ENCODE measurements around the gene WWOX. TPM values are rescaled to one million over a fixed set of nuclear protein-coding genes. Genes with fewer than 3 reads are reported as not detected.

The WWOX gene
- total RNA-seq, 1 donor from 2014 or later: 19.1 TPM

DNA sequence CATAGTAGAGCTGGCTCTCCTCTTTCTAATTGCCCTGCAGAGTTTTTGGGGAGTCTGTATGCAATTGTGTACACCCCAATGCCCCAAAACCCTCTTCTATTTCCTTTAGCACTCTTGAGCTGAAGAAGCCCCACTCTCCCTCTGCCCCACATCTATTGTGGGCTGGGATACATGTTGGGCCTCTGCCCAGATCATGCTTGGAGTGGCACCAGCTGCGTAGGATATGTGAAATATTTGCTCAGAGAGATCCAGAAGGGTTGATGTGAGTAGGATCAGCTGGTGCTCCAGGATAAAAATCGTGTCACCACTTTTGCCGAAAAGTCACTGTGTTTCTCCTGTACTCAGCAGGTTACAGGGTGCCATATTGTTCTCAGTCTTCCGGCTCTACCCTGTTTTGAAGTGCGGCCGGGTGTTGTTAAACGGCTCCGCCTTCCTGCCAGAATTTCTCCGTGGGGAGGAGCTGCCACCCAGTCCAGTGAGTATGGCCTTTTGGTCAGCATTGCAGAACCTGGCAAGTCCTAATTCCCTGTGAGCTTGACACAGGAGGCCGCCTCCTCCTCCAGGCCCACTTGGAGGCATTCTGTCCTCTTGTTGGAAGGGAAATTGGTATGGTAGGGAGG, 664.5 kb downstream of the WWOX start:
- no peak for DNase-seq (ENCODE audit: extremely low read depth, low read depth, low spot score)

DNA sequence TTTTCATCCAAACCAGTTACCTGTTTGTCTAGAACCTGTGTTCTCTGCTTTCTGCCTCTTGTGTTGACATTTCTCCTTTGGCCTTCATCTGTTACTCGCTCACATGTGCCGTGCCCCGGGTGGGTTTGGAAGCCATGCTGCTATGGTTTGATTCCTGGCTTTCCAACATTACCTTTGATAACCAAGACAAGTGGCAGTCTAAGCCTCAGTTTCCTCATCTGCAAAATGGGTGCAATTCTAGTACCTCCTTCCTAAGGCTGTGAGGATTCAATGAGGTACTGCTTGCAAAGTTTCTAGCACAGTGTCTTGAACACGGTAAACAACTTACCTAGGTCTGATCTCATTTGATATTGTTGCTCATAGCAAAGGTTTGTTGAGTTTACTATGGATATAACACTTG, 665.0 kb downstream of the WWOX start:
- DNase-seq (ENCODE audit: extremely low read depth, low read depth, low spot score): no peak

DNA sequence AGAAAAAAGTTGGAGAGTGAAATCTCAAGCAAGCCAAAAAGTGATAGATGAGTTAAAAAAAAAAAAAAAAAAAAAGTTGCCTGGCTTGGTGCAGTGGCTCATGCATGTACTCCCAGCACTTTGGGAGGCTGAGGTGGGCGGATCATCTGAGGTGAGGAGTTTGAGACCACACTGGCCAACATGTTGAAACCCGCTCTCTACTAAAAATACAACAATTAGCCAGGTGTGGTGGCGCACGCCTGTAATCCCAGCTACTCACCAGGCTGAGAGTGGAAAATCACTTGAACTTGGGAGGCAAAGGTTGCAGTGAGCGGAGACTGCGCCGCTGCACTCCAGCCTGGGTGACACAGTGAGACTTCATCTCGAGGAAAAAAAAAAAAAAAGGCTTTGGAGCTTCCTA, 668.8 kb downstream of the WWOX start:
- DNase-seq (ENCODE audit: extremely low read depth, low read depth, low spot score): no peak

DNA sequence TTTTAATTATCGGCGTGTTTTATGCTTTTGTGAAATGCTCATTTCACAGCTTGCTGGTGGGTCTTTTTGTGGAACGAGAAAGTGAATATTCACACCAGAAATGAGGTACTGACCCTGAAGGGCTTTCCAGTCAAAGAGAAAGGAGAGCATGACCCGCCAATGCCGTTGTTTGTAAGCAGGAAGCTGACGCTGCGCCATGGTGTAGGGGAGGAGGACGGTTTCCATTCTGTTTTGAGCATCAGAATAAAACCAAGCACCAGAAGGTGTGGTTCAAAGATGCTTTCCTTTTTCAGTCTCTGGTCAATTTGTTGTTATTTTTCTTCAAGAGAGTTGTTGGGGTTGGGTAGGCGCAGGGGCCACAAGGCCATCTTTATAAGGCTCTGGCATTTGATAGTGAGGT, 669.3 kb downstream of the WWOX start:
- DNase-seq (ENCODE audit: extremely low read depth, low read depth, low spot score): no peak

DNA sequence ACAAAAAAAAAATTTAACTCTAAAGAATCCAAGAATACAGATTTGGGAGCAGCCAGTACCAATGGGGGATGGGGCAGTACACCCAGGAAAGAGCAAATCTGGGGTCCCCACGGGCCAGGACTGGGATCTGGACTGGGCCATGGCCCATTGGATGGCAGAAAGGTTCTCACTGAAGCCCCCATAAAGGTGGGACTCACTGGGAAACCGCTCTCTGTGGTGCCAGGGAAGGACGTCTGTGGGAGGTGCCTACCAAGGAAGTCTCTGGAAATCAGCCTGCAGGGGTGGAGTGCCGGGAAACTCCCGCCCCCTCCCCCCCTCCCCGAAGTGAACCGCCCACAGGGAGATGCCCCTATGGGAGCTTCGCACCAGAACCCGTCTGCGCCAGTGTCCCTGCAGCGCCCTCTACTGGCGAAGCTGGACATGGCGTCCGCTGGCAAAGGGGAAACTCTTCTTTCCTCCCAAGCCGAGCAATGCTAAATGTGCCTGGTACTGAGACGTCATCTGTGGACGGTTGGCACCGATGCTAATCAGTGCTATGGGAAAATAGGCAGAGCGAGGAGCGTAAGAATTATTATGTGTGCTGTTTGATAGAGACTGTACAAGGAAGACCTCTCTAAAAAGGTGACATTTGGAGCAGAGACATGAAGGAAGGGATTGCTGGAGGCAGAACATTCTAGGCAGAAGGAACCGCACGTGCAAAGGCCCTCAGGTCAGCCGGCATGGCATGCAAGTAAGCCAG, 671.1 kb downstream of the WWOX start:
- DNase-seq (ENCODE audit: extremely low read depth, low read depth, low spot score): no peak

DNA sequence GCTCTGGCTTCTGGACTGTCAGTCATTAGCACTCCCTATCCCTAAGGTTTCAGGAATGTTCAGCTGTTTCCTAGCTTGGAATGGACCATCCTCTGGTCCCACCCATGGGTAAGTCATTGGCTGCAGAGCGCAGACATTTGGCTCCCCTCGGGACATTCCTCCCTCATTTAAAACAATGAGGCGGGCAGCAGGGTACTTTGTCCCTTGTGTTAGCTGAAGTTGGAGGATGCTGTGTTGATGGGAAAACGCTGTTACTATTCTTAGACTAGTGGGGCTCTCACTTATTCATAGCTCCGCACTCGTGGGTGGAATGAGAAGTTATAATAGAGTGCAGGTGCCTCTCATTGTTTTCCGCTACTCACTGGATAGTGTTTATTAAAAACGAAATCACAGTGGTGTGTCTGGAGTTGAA, 673.8 kb downstream of the WWOX start:
- no peak for DNase-seq (ENCODE audit: extremely low read depth, low read depth, low spot score)

DNA sequence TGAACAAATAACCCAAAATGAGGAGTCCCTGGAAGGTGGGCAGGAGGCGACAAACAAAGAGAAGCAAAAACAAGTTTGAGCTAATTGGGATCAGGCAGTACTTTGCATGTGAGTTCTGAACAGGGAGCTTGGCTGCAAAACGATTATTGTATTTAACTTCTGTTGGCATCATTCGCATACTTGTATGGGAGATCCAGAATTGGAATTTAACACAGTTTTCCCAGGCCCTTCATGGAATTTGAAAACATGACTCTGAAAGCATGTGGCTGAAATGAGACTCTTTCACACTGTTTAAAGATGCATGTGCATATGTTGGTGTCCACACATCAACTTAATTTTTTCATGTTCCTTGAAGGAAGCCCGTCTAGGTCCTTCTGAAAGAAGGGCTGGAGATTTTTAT, 674.3 kb downstream of the WWOX start:
- no peak for DNase-seq (ENCODE audit: extremely low read depth, low read depth, low spot score)

DNA sequence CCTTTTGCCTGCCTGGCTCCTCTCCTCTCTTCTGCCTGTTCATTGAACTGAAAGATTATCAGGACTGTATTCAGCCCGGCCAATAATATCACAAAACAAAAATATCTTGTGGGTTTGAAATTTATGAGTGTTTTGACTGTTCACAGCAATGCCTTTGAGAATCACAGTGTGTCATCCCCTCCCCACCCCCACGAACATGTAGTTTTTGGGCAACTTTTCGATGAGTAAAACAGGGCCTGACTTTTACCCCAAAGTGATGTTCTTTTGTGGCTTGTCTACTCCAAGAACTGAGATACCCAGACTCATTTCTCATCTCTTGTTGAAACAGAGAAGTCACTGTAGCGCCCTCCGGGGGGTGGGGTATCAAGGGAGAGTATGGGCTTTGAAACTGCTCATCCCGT, 675.7 kb downstream of the WWOX start:
- DNase-seq (ENCODE audit: extremely low read depth, low read depth, low spot score): no peak

DNA sequence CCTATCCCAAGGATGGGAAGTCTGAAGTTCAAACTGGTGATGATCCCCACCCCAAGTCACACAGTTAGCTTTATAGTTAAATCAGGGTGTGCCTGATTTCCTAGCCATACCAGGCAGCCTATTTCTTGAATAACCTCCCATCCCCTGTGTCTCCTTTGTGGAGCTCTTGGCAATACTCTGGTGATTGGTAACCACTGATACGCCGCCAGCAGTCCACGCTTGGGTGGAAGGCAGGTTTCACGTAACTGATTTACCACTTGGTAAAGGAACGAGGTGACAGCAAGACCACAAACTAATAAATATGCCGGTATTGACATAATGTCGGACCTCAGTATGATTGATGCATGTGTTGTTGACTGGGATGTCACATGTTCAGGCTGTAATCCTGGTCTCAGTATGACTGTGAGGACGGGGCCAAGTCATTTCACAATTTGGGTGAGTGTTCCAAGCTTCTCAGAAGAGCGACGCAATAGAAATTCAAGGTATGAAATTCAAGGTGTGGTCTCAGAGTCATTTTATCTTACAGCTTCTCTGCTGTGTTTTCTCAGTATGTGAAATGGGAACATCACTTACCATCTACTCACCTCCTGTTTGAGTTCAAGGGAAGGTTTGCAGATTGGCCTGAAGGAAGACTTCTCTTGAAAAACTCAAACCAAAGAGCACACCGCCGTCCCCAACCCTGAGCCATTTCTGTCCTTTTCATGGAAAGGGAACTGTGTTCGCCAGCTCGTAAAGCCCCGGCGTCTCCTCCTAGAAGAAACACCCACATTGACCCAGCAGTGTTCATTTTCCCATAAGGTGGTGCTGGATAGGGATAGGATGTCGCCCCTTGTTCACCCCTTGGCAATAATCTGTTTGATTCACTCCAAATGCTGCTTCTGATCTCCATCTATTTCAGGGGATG, 678.9 kb downstream of the WWOX start:
- DNase-seq (ENCODE audit: extremely low read depth, low read depth, low spot score): no peak

DNA sequence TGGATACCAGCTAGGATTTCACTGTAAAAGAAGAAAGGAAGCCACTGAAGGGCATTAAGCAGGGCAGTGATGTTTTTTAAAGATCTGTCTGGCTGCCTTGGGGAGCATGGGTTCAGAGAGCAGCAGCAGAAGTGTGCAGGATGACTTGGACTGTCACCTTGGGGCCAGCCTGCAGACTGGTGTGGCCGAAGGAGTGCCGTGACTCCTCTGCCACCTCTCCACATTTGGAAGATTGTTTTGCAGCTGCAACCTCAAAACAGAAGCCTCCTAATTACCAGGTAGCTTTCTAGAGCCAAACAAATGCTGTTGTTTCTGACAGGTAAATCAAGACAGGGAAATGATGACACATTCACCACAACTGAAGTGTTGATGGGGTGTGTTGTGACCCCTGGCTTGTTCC, 681.4 kb downstream of the WWOX start:
- no peak for DNase-seq (ENCODE audit: extremely low read depth, low read depth, low spot score)

DNA sequence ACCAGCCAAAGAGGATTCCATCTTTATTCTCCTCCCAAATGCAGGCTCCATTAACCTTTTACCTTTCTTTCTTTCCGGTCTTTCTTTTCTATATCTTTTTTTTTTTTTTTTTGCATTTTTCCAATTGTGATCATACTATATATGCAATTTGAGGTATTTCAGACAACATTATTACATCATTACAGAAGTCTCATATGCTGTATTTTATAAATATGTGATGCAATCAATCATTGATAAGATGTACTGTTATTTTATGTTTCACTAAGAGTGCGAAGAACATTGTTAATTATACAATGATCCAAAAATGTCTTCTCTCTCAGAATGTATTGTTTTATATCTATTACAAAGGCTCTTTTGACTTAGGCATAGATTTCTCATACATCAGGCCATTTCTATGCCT, 683.1 kb downstream of the WWOX start:
- no peak for DNase-seq (ENCODE audit: extremely low read depth, low read depth, low spot score)

DNA sequence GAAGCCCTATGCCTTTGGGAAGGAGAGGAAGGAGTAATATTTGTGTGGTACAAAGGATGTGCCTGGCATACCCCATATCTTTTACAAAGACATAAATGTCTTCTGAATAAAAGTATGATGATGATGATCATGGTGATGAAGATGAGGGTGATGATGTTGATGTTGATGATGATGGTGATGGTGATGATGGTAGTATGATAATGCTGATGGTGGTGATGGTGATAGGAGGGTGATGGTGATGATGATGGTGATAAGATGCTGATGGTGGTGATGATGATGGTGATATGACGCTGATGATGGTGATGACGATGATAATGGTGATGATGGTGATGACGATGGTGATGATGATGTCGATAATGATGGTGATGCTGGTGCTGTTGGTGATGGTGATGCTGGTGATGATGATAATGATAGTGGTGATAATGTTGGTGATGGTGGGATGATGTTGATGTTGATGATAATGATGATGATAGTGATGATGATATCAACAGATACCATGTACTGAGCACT, 684.2 kb downstream of the WWOX start:
- DNase-seq (ENCODE audit: extremely low read depth, low read depth, low spot score): no peak

DNA sequence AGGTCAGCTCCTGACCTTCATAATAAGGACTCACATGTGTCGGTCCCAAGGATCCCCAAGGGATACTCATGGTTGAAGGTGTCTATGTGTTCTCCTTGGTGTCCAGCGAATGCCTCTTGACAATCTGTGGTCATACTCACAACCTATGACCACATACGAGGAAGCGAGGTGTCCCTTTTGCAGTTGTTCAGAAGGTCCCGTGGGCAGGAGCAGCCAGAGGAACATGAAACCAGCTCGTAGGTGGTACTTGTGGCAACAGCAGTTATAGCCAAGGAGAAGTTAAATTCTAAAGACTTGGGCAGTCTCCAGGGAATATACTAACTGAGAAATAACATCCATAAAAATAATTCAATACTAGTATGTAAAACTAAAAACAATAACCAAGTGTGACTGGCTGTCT, 685.3 kb downstream of the WWOX start:
- DNase-seq (ENCODE audit: extremely low read depth, low read depth, low spot score): no peak

DNA sequence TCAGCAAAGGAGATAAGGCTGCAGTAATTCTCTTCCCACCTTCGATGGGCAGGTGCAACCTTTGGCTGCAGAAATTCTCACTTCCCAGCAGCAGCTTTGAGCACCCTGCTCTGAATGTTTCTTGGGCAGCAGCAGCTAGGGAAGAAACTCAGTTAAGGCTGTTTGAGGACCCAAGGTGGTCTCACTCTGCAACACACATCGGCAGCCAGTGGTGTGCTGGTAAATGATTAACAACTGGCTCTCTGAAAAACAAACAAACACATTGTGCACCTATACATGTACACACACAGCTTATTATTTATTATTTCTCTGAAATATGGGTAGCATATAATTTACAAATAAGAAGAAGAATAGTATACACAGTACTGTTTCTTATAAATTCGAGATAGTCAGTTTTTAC, 685.8 kb downstream of the WWOX start:
- DNase-seq (ENCODE audit: extremely low read depth, low read depth, low spot score): no peak

DNA sequence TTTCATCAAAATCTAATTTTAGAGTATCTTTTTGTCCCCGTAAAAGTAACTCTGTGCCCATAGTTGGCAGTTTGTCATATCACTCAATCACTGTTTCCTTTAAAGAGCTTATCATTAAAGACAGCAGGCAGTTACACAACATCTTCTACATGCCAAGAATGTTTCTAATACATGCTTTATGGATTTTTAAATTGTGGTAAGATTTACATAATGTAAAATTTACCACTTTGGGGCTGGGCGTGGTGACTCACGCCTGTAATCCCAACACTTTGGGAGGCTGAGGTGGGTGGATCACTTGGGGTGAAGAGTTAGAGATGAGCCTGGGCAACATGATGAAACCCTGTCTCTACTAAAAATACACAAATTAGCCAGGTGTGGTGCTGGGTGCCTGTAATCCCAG, 687.2 kb downstream of the WWOX start:
- no peak for DNase-seq (ENCODE audit: extremely low read depth, low read depth, low spot score)

DNA sequence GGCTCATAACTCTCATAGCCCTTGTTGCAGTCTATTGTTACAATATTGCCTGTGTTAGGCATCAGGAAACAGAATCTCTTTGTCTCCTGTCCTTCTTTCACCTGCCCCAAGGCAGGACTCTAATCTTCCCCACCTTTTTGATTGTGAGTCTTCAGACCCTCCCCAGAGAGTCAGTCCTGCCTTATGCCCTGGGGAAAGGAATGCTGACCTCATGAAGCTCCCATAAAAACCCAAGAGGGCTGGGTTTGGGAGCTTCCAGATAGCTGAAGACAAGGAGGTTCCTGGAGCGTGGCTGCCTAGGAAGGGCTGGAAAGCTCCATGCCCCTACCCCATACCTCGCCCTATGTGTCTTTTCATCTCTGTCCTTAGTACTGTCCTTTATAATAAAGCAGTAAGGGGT, 688.8 kb downstream of the WWOX start:
- no peak for DNase-seq (ENCODE audit: extremely low read depth, low read depth, low spot score)

DNA sequence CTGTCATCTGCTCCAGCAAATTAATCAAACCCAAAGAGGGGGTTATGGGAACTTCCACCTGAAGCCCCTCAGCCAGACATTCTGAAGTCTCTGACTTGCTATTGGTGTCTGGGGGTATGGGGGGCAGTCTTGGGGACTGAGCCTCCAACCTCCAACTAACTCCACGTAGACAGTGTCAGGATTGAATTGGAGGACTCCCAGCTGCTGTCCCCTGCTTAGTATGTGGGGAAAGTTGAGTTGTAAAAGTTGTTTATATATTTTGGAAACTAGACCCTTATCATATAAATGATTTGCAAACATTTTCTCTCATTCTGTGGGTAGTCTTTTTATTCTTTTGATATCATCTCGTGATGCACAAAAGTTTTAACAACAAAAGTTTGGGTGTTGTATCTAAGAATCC, 689.2 kb downstream of the WWOX start:
- DNase-seq (ENCODE audit: extremely low read depth, low read depth, low spot score): no peak

DNA sequence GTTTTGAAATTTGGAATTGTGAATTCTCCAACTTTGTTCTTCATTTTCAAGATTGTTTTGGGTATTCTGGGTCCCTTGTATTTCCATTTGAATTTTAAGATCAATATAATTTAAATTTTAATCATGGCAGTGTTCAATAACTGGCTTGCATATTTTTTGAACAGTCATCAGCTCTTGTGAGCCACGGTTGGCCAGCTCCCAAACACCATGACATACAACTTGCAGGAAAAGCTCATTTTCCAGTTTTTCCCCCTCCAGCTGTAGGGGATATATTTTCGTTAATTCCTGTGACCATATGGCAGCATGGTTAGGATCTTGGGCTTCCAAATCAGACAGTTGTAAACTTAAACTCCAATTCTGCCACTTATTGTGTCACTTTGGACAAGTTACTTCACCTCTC, 690.1 kb downstream of the WWOX start:
- DNase-seq (ENCODE audit: extremely low read depth, low read depth, low spot score): no peak

DNA sequence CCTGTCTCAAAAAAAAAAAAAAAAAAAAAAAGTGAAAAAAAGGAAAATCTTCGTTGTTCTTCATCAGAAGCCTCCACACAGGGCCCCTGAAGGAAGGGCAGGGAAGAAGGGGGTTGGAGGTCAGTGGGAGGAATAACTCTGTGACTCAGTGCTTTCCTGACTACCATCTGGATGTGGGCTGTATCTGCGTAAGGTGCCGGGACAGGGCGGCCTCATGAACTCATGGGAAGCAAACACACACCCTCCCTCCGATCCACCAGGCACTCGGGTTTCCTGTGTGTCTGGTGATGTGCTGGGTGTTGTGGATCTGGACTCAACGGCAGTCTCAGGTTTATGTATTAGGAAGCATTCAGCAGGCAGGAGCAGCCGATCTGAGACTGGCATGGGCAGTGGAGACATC, 691.6 kb downstream of the WWOX start:
- no peak for DNase-seq (ENCODE audit: extremely low read depth, low read depth, low spot score)

DNA sequence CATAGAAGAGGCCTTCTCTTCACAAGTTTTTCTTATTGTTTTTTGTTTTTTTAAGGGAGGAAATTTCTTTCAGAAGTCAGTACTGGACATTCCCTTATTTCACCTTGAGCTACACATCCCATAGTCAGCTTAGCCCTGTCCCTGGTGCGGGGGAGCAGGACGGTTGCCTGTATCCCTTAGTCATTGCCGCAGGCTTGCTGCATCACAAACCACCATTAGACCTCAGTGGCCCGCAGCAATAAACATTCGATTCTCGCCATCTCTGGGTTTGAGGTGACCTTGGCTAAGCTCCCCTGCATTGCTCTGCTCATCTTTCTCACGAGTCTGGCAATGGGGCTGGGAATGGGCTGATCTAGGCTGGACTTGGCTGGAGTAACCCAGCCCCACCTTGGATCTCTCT, 692.5 kb downstream of the WWOX start:
- DNase-seq (ENCODE audit: extremely low read depth, low read depth, low spot score): no peak

DNA sequence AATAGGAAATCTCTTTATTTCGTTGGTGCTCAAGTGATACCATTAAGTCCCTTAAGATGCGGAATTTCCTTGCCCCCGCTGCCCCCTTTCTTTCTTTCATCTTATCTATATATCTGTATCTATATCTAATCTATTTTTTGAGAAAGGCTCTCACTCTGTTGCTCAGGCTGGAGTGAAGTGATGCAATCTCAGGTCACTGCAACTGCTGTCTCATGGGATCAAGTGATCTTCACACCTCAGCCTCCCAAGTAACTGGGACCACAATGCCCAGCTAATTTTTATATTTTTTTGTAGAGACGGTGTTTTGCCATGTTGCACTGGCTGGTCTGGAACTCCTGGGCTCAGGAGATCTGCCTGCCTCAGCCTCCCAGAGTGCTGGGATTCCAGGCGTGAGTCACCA, 693.5 kb downstream of the WWOX start:
- DNase-seq (ENCODE audit: extremely low read depth, low read depth, low spot score): no peak
